ENCODE results near the gene CYP3A4. TPM values are rescaled to one million over a fixed set of nuclear protein-coding genes. Genes with fewer than 3 reads are reported as not detected.

CYP3A4 gene
- total RNA-seq: not detected in 2 replicates

DNA sequence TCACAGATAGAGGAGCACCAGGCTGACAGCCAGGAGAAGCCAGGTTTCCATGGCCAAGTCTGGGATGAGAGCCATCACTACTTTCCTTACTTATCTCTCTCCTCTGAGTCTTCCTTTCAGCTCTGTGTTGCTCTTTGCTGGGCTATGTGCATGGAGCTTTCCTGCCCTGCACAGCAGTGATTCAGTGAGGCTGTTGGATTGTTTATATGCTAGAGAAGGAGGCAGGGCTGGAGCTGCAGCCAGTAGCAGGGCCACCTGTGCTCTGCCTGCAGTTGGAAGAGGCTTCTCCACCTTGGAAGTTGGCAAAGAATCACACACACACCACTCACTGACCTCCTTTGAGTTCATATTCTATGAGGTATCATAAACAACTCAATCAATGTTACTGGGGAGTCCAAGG is at the start of gene CYP3A4:
Gene CYP3A4 (minus strand): TSS at position 178 of the 400 bp plus-strand sequence. CDS start 103 bp downstream, at position 75.

DNA sequence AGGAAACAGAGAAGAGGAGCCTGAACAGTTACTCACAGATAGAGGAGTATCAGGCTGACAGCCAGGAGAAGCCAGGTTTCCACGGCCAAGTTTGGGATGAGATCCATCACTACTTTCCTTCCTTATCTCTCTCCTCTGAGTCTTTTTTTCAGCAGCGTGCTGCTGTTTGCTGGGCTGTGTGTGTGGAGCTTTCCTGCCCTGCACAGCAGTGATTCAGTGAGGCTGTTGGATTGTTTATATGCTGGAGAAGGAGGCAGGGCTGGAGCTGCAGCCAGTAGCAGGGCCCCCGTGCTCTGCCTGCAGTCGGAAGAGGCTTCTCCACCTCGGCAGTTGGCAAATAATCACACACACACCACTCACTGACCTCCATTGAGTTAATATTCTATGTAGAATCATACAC is 49.0 kb downstream of the CYP3A4 start, which contains the start of gene CYP3A7:
Gene CYP3A7 (minus strand): TSS at position 210 of the 400 bp plus-strand sequence. CDS start 103 bp downstream, at position 107.

Small RNAs within 50 kb of the gene (small RNA-seq; reads per million reads assigned to genes)
- not detected for gene CYP3A137P

Other genes with a start within 250 kb of the CYP3A4 start
- gene FAM200A, start 232.1 kb downstream of the CYP3A4 start, total RNA-seq: 5.6 and 5.7 TPM in 2 replicates
- 7.2 and 10.9 TPM in 2 replicates for gene ZNF655, start 225.5 kb downstream of the CYP3A4 start, total RNA-seq
- gene TMEM225B, start 185.9 kb downstream of the CYP3A4 start, total RNA-seq: not detected in 2 replicates
- 11.8 and 13.1 TPM in 2 replicates for gene ZSCAN25, start 167.2 kb downstream of the CYP3A4 start, total RNA-seq
- gene CYP3A5, start 104.2 kb downstream of the CYP3A4 start, total RNA-seq: not detected in 2 replicates
- gene CYP3A7, start 49.0 kb downstream of the CYP3A4 start, total RNA-seq: 0.10 TPM in 1 of 2 replicates, not detected in the other
- not detected in 2 replicates for gene CYP3A43, start 43.8 kb upstream of the CYP3A4 start, total RNA-seq
- 0.57 TPM in 1 of 2 replicates, not detected in the other for gene OR2AE1, start 92.8 kb upstream of the CYP3A4 start, total RNA-seq
- 19.8 and 22.2 TPM in 2 replicates for gene TRIM4, start 135.3 kb upstream of the CYP3A4 start, total RNA-seq
- 0.19 TPM in 1 of 2 replicates, not detected in the other for gene GJC3, start 145.4 kb upstream of the CYP3A4 start, total RNA-seq
- not detected in 2 replicates for gene AZGP1, start 191.8 kb upstream of the CYP3A4 start, total RNA-seq
- gene ZKSCAN1, start 231.4 kb upstream of the CYP3A4 start, total RNA-seq: 44.1 and 45.1 TPM in 2 replicates

All from vein endothelial cell (primary cell).